Panc1 (cell line): Measurements from ENCODE around the gene WNT9A.

Experiments
- POLR2AphosphoS5 ChIP-seq: IDR thresholded peaks from 2 replicates; pipeline ENCODE4 v1.6.1; 2012; ENCODE audit warnings: mild to moderate bottlenecking, low read depth, low read length, moderate library complexity
- TF ChIP-seq, protein P1 (sequence below): fragments of 450-650 bp; IDR thresholded peaks from 2 replicates; pipeline ENCODE4 v1.5.1; 2017; ENCODE audit warnings: mild to moderate bottlenecking
- TF ChIP-seq, protein P2 (sequence below), 2 experiments: IDR thresholded peaks; 2 replicates each; pipeline ENCODE4 v1.6.1; 2011 to 2012; ENCODE audit warnings: low read depth in 2 of 2, control low read depth in 1 of 2, low read length in 1 of 2, mild to moderate bottlenecking in 1 of 2, moderate library complexity in 1 of 2; ENCODE audit not compliant: insufficient read depth in 1 of 2

DNA sequence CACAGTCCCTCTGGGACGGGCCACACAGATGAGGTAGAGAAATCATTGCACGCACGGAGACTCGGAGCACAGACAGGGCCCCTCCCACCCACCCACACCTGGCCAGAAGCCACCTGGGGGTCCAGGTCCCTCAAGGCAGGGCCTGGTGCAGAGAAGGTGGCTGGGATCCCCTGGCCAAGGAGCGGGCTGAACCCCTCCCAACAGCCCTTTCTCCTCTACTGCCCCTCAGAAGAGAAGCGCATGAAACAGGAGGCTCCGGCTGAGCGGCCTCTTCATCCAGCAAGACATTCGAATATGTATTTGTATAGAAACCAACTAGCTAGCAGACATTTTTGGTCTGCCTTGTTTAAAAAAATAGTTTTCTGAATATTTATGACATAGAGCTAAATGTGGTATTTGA is 29.0 kb downstream of the WNT9A start:
- TF ChIP-seq, protein P1, sequence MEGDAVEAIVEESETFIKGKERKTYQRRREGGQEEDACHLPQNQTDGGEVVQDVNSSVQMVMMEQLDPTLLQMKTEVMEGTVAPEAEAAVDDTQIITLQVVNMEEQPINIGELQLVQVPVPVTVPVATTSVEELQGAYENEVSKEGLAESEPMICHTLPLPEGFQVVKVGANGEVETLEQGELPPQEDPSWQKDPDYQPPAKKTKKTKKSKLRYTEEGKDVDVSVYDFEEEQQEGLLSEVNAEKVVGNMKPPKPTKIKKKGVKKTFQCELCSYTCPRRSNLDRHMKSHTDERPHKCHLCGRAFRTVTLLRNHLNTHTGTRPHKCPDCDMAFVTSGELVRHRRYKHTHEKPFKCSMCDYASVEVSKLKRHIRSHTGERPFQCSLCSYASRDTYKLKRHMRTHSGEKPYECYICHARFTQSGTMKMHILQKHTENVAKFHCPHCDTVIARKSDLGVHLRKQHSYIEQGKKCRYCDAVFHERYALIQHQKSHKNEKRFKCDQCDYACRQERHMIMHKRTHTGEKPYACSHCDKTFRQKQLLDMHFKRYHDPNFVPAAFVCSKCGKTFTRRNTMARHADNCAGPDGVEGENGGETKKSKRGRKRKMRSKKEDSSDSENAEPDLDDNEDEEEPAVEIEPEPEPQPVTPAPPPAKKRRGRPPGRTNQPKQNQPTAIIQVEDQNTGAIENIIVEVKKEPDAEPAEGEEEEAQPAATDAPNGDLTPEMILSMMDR = no peak
- TF ChIP-seq POLR2AphosphoS5 = no peak
- TF ChIP-seq, protein P2, sequence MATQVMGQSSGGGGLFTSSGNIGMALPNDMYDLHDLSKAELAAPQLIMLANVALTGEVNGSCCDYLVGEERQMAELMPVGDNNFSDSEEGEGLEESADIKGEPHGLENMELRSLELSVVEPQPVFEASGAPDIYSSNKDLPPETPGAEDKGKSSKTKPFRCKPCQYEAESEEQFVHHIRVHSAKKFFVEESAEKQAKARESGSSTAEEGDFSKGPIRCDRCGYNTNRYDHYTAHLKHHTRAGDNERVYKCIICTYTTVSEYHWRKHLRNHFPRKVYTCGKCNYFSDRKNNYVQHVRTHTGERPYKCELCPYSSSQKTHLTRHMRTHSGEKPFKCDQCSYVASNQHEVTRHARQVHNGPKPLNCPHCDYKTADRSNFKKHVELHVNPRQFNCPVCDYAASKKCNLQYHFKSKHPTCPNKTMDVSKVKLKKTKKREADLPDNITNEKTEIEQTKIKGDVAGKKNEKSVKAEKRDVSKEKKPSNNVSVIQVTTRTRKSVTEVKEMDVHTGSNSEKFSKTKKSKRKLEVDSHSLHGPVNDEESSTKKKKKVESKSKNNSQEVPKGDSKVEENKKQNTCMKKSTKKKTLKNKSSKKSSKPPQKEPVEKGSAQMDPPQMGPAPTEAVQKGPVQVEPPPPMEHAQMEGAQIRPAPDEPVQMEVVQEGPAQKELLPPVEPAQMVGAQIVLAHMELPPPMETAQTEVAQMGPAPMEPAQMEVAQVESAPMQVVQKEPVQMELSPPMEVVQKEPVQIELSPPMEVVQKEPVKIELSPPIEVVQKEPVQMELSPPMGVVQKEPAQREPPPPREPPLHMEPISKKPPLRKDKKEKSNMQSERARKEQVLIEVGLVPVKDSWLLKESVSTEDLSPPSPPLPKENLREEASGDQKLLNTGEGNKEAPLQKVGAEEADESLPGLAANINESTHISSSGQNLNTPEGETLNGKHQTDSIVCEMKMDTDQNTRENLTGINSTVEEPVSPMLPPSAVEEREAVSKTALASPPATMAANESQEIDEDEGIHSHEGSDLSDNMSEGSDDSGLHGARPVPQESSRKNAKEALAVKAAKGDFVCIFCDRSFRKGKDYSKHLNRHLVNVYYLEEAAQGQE (IDR thresholded peaks at IDR 0.05; ENCODE audit: insufficient read depth in 1 of 2, low read depth in 2 of 2, low read length in 1 of 2) = no peak
